HAP-1 (cell line): ENCODE results near the gene ABHD12.
"Not testable (repeated sequence)": the region's sequence is repeated elsewhere in the genome, so short reads cannot be mapped to it uniquely, and the experiment has no call there.

Experiments used
- DNase-seq, 2 experiments: peaks; one replicate each; pipeline ENCODE4 v3.0.0-alpha.2; 2016 to 2020; ENCODE audit warnings: low spot score in 2 of 2
- H3K27me3 ChIP-seq: fragments of 250-450 bp; sonication (Bioruptor Pico); 2 replicates; pipeline ENCODE4 v1.5.1; 2020; ENCODE audit warnings: low read depth, mild to moderate bottlenecking, moderate library complexity
- H3K36me3 ChIP-seq: fragments of 250-450 bp; sonication (Bioruptor Pico); replicated peaks from 2 replicates; pipeline ENCODE4 v1.5.1; 2020; ENCODE audit warnings: mild to moderate bottlenecking
- H3K4me1 ChIP-seq: fragments of 250-450 bp; sonication (Bioruptor Pico); 2 replicates; pipeline ENCODE4 v1.5.1; 2020; ENCODE audit warnings: mild to moderate bottlenecking
- H3K4me3 ChIP-seq: fragments of 250-450 bp; sonication (Bioruptor Pico); 2 replicates; pipeline ENCODE4 v1.5.1; 2020; ENCODE audit warnings: mild to moderate bottlenecking, moderate library complexity
- H3K9me3 ChIP-seq: fragments of 250-450 bp; sonication (Bioruptor Pico); 2 replicates; pipeline ENCODE4 v1.5.1; 2020; ENCODE audit warnings: mild to moderate bottlenecking, moderate library complexity
- in situ Hi-C: fragments of 300-500 bp; cut with MboI; formaldehyde crosslinking; loops from 3 replicates; pipeline ENCODE4 v1.14.3; 2020; ENCODE audit warnings: low sequenced_read_pairs, inconsistent platforms, mixed read lengths

Gene ABHD12

GRCh38 chr20:25338112-25339023, 52.3 kb downstream of the ABHD12 start:
- in situ Hi-C loops: no loop called here
- peak in 1 of 2 experiments; percentile 8 for DNase-seq
- H3K27me3 ChIP-seq: no peaks in the 10 kb centered on the region
- no peaks in the 10 kb centered on the region for H3K9me3 ChIP-seq
- H3K4me1 ChIP-seq: peaks cover 16% of the 10 kb centered on the region
- H3K36me3 ChIP-seq: peaks cover 12% of the 10 kb centered on the region; the same call in 1 of the 2 replicates
- H3K4me3 ChIP-seq: no peak overlapping the region

- no peaks in the 10 kb centered on the region for H3K9me3 ChIP-seq
- peaks cover 16% of the 10 kb centered on the region for H3K4me1 ChIP-seq
- in situ Hi-C loops: no loop called here
- H3K36me3 ChIP-seq: peaks cover 12% of the 10 kb centered on the region; the same call in 1 of the 2 replicates
- H3K4me3 ChIP-seq: no peak overlapping the region
- H3K27me3 ChIP-seq: no peaks in the 10 kb centered on the region
- DNase-seq: peak in 1 of 2 experiments; percentile 33
Measured at GRCh38 chr20:25336561-25337422, 53.8 kb downstream of the ABHD12 start.

- DNase-seq, H3K9me3 ChIP-seq, in situ Hi-C loops, H3K27me3 ChIP-seq, H3K4me1 ChIP-seq, H3K4me3 ChIP-seq: not testable (repeated sequence)
- peaks cover 12% of the 10 kb centered on the region; the same call in 1 of the 2 replicates for H3K36me3 ChIP-seq
Measured at GRCh38 chr20:25334972-25335371, 55.7 kb downstream of the ABHD12 start.

GRCh38 chr20:25328954-25329498, 61.6 kb downstream of the ABHD12 start:
- Histone ChIP-seq H3K36me3 (no peaks in the 10 kb centered on the region), H3K4me1 (peaks cover 2% of the 10 kb centered on the region; the same call in 1 of the 2 replicates), H3K9me3 (no peaks in the 10 kb centered on the region), H3K4me3 (no peak overlapping the region), H3K27me3 (no peaks in the 10 kb centered on the region)
- DNase-seq: peak in 1 of 2 experiments; percentile 4
- in situ Hi-C loops: loop anchor here (10.0 kb wide), 1 partner anchor 56 kb away; no protein-coding TSS in a partner anchor

GRCh38 chr20:25327521-25328235, 63.0 kb downstream of the ABHD12 start:
- in situ Hi-C loops: loop anchor here (10.0 kb wide), 1 partner anchor 57 kb away; no protein-coding TSS in a partner anchor
- Histone ChIP-seq H3K36me3 (peaks cover 8% of the 10 kb centered on the region), H3K4me1 (peaks cover 2% of the 10 kb centered on the region; the same call in 1 of the 2 replicates), H3K4me3 (no peak overlapping the region), H3K9me3 (no peaks in the 10 kb centered on the region), H3K27me3 (no peaks in the 10 kb centered on the region)
- DNase-seq: peak in 1 of 2 experiments; percentile 1

GRCh38 chr20:25325997-25326396, 64.6 kb downstream of the ABHD12 start:
- in situ Hi-C loops: loop anchor here (10.0 kb wide), 1 partner anchor 59 kb away; no protein-coding TSS in a partner anchor

GRCh38 chr20:25325073-25325472, 65.6 kb downstream of the ABHD12 start:
- in situ Hi-C loops: loop anchor here (10.0 kb wide), 1 partner anchor 60 kb away; no protein-coding TSS in a partner anchor
- H3K36me3 ChIP-seq: peaks cover 20% of the 10 kb centered on the region
- H3K27me3 ChIP-seq: no peaks in the 10 kb centered on the region
- H3K4me1 ChIP-seq: peaks cover 2% of the 10 kb centered on the region; the same call in 1 of the 2 replicates
- H3K4me3 ChIP-seq: no peak overlapping the region
- peak in 1 of 2 experiments; percentile 1 for DNase-seq
- H3K9me3 ChIP-seq: no peaks in the 10 kb centered on the region

More at GRCh38 chr20:25325997-25326396, 64.6 kb downstream of the ABHD12 start:
- Histone ChIP-seq H3K9me3 (no peaks in the 10 kb centered on the region), H3K27me3 (no peaks in the 10 kb centered on the region), H3K4me3 (no peak overlapping the region), H3K4me1 (peaks cover 2% of the 10 kb centered on the region; the same call in 1 of the 2 replicates), H3K36me3 (peaks cover 15% of the 10 kb centered on the region)
- no peak for DNase-seq

GRCh38 chr20:25324412-25324811, 66.2 kb downstream of the ABHD12 start:
- DNase-seq: peak in 1 of 2 experiments; percentile 3
- H3K9me3 ChIP-seq: no peaks in the 10 kb centered on the region
- H3K27me3 ChIP-seq: no peaks in the 10 kb centered on the region
- in situ Hi-C loops: loop anchor here (10.0 kb wide), 1 partner anchor 60 kb away; no protein-coding TSS in a partner anchor
- H3K4me3 ChIP-seq: no peak overlapping the region
- H3K36me3 ChIP-seq: peaks cover 20% of the 10 kb centered on the region
- H3K4me1 ChIP-seq: peaks cover 2% of the 10 kb centered on the region; the same call in 1 of the 2 replicates

GRCh38 chr20:25323496-25324246, 67.0 kb downstream of the ABHD12 start:
- Histone ChIP-seq H3K36me3 (peaks cover 20% of the 10 kb centered on the region), H3K4me3 (no peak overlapping the region), H3K4me1 (peaks cover 2% of the 10 kb centered on the region; the same call in 1 of the 2 replicates), H3K27me3 (no peaks in the 10 kb centered on the region), H3K9me3 (no peaks in the 10 kb centered on the region)
- in situ Hi-C loops: loop anchor here (10.0 kb wide), 1 partner anchor 61 kb away; no protein-coding TSS in a partner anchor
- peak in 1 of 2 experiments; percentile 3 for DNase-seq

- H3K36me3 ChIP-seq: peaks cover 20% of the 10 kb centered on the region
- H3K4me1 ChIP-seq: peaks cover 2% of the 10 kb centered on the region; the same call in 1 of the 2 replicates
- no peak for DNase-seq
- no peaks in the 10 kb centered on the region for H3K9me3 ChIP-seq
- no peaks in the 10 kb centered on the region for H3K27me3 ChIP-seq
- in situ Hi-C loops: loop anchor here (10.0 kb wide), 1 partner anchor 63 kb away; no protein-coding TSS in a partner anchor
- no peak overlapping the region for H3K4me3 ChIP-seq
Measured at GRCh38 chr20:25321991-25322390, 68.6 kb downstream of the ABHD12 start.

GRCh38 chr20:25321262-25321831, 69.3 kb downstream of the ABHD12 start:
- Histone ChIP-seq H3K36me3 (peaks cover 20% of the 10 kb centered on the region), H3K4me1 (peaks cover 1% of the 10 kb centered on the region; the same call in 1 of the 2 replicates), H3K9me3 (no peaks in the 10 kb centered on the region), H3K4me3 (no peak overlapping the region), H3K27me3 (no peaks in the 10 kb centered on the region)
- in situ Hi-C loops: loop anchor here (10.0 kb wide), 1 partner anchor 63 kb away; no protein-coding TSS in a partner anchor
- peak in 1 of 2 experiments; percentile 5 for DNase-seq
